Fibroblast of lung (primary cell): ENCODE results near the gene ZBTB16. TPM values are rescaled to one million over a fixed set of nuclear protein-coding genes. Genes with fewer than 3 reads are reported as not detected.

ENCODE experiments used
- DNase-seq, 2 donors: peaks; one replicate each; pipeline versions ENCODE4 v3.0.0 to v3.0.0-alpha.2; 2010; ENCODE audit warnings: low read depth in 2 of 2
- H2AFZ ChIP-seq: 2 replicates; pipeline ENCODE4 v1.5.1; 2012; ENCODE audit warnings: low read length, control low read depth, inconsistent platforms
- H3K27ac ChIP-seq: 2 replicates; pipeline ENCODE4 v1.5.1; 2011; ENCODE audit warnings: low read length, control low read depth; ENCODE audit not compliant: insufficient read depth
- H3K27me3 ChIP-seq: 2 replicates; pipeline ENCODE4 v1.5.1; 2011; ENCODE audit warnings: mild to moderate bottlenecking, low read length; ENCODE audit not compliant: control insufficient read depth, insufficient read depth
- H3K36me3 ChIP-seq: 2 replicates; pipeline ENCODE4 v1.5.1; 2011; ENCODE audit warnings: low read length; ENCODE audit not compliant: control insufficient read depth, insufficient read depth
- H3K4me1 ChIP-seq: 2 replicates; pipeline ENCODE4 v1.5.1; 2011; ENCODE audit warnings: low read length; ENCODE audit not compliant: control insufficient read depth, insufficient read depth; ENCODE audit errors: extremely low read depth
- H3K4me2 ChIP-seq: 2 replicates; pipeline ENCODE4 v1.5.1; 2011; ENCODE audit warnings: low read length, control low read depth; ENCODE audit not compliant: insufficient read depth; ENCODE audit errors: extremely low read depth
- H3K4me3 ChIP-seq, 4 experiments: fragments of 200-600 bp in 1 of 4; sonication (generic) in 1 of 4; replicated peaks in 1 of 4; 2 replicates each; pipeline ENCODE4 v1.5.1; 2011 to 2016; ENCODE audit warnings: low read length in 4 of 4, low read depth in 3 of 4, mild to moderate bottlenecking in 3 of 4, control low read depth in 2 of 4, inconsistent platforms in 1 of 4, mixed read lengths in 1 of 4; ENCODE audit not compliant: insufficient read depth in 1 of 4; ENCODE audit errors: control extremely low read depth in 1 of 4
- H3K79me2 ChIP-seq: 2 replicates; pipeline ENCODE4 v1.5.1; 2012; ENCODE audit warnings: mild to moderate bottlenecking, low read length, inconsistent platforms; ENCODE audit not compliant: control insufficient read depth, insufficient read depth
- H3K9ac ChIP-seq: 2 replicates; pipeline ENCODE4 v1.5.1; 2011; ENCODE audit warnings: mild to moderate bottlenecking, low read length, control low read depth; ENCODE audit not compliant: insufficient read depth
- H3K9me3 ChIP-seq: 2 replicates; pipeline ENCODE4 v1.5.1; 2012; ENCODE audit warnings: low read depth, low read length; ENCODE audit not compliant: control insufficient read depth, insufficient read depth
- H4K20me1 ChIP-seq: 2 replicates; pipeline ENCODE4 v1.5.1; 2011; ENCODE audit warnings: low read length; ENCODE audit not compliant: control insufficient read depth, insufficient read depth; ENCODE audit errors: extremely low read depth
- CTCF ChIP-seq, 2 donors: IDR thresholded peaks in 1 of 2; conservative IDR thresholded peaks in 1 of 2; 1 replicate in 1 of 2; 2 replicates in 1 of 2; pipeline ENCODE4 v1.5.1; 2011 to 2012; ENCODE audit warnings: low read length in 2 of 2, control low read depth in 1 of 2, inconsistent platforms in 1 of 2, low read depth in 1 of 2, mild to moderate bottlenecking in 1 of 2
- EZH2 ChIP-seq: IDR thresholded peaks from 2 replicates; pipeline ENCODE4 v1.5.1; 2012; ENCODE audit warnings: low read length, control low read depth, mild to moderate bottlenecking; ENCODE audit errors: missing control alignments
- polyA plus RNA-seq, 2 donors: library from polyadenylated mRNA; depleted of rRNA in 1 of 2; stranded (reverse) in 1 of 2; unstranded in 1 of 2; fragments of >200 nt; gene quantifications; 2 replicates each; pipeline ENCODE4 v1.2.1, GENCODE V29; 2011 to 2012; ENCODE audit warnings: missing spikeins in 1 of 2
- total RNA-seq: library from RNA; depleted of rRNA; stranded (reverse); fragments of >200 nt; gene quantifications from 2 replicates; pipeline ENCODE4 v1.2.1, GENCODE V29; 2014

ZBTB16 gene
- total and polyA plus RNA-seq, 2 donors (not counting 1 experiment from before 2014, with no cell fraction given) = not detected

DNA sequence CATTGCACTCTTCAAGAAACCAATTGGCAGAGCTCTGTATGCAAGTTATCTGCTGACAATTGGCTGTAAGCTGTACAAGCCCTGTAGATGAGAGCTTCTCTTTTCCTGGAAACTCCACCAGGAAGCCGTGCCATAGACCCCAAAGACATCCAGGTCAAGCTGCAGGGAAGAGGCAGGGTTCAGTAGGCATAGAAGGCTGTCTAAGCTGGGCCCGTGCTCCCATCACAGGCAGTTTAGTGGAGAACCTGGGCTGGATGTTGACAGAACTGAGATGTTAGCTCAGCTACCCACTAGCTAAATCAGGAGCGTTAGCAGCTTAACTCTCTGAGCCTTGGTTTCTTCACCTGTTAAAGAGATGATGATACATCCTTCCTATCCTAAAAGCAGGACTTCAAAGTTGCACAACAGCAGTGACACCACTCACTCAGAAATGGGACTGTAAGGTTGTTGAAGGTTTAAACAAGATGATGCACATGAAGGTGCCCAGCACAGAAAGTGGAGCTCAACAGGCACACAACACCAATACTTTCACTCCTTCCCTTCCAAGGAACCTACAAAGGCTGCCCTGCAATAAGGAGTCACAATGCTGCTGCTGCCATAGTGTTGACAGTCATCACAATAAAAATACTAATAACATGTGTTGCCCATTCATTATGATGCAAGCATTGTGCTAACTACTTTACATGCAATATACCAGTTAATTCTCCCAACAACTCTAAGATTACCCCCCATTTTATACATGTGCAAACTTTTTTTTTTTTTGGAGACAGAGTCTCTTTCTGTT, 115.4 kb downstream of the ZBTB16 start:
- H3K4me3 ChIP-seq = no peak overlapping the region
- no peak overlapping the region for H3K4me2 ChIP-seq
- no peaks in the 10 kb centered on the region for H3K9me3 ChIP-seq
- no peak overlapping the region for H3K9ac ChIP-seq
- no peak overlapping the region for H2AFZ ChIP-seq
- TF ChIP-seq CTCF (conservative IDR thresholded peaks at IDR 0.05 in 1 of 2, IDR thresholded peaks at IDR 0.05 in 1 of 2; ENCODE audit: low read depth in 1 of 2, low read length in 2 of 2) (no peak), EZH2 (no peak)
- no peak overlapping the region for H3K27ac ChIP-seq
- peaks cover 16% of the 10 kb centered on the region for H3K27me3 ChIP-seq
- no peaks in the 10 kb centered on the region for H4K20me1 ChIP-seq
- H3K36me3 ChIP-seq = no peaks in the 10 kb centered on the region
- H3K79me2 ChIP-seq = no peaks in the 10 kb centered on the region
- no peaks in the 10 kb centered on the region for H3K4me1 ChIP-seq
- no peak for DNase-seq

DNA sequence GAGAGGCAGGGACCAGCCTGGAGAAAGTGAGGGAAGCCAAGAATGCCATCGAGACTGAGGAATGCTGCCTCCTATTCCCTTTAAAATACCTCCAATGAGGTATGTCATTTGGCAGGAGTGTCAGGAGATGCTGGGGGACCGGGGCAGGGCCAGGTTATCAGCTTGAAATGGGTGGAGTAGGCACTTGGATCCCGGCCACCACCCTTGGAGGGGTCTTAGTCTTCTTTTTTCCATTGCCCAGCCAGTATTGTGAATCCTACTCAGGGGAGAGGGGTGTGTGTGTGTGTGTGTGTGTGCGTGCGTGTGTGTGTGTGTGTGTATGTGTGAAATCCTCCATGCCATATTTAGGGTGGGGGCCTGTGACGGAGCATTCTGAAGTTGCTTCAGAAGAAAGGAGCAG, 116.2 kb downstream of the ZBTB16 start:
- Histone ChIP-seq H4K20me1 (no peaks in the 10 kb centered on the region), H2AFZ (no peak overlapping the region), H3K4me2 (no peak overlapping the region), H3K27me3 (peaks cover 17% of the 10 kb centered on the region), H3K36me3 (no peaks in the 10 kb centered on the region), H3K9me3 (no peaks in the 10 kb centered on the region), H3K9ac (no peak overlapping the region), H3K4me1 (no peaks in the 10 kb centered on the region), H3K27ac (no peak overlapping the region), H3K4me3 (no peak overlapping the region), H3K79me2 (no peaks in the 10 kb centered on the region)
- no peak for DNase-seq
- TF ChIP-seq CTCF (conservative IDR thresholded peaks at IDR 0.05 in 1 of 2, IDR thresholded peaks at IDR 0.05 in 1 of 2; ENCODE audit: low read depth in 1 of 2, low read length in 2 of 2) = no peak
- TF ChIP-seq EZH2 = no peak

DNA sequence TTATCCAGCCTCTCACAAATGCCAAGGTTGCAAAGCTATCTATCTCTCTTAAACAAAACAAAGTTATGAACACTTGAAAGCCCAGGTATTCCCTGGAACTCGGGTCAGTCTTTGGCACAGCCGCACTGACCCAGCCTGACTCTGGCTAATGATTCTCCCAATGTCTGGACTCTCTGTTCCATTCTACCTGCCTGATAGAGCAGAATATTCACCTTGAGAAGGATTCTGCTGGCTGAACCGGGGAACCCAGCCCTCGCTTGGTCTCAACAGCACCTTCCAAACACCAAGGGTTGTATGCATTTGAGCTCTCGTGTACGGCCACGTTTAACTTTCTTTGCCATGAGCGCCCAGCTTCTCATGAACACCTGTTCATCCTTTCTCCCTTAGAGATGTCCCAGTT, 116.8 kb downstream of the ZBTB16 start:
- Histone ChIP-seq H3K9ac (no peak overlapping the region), H3K27ac (no peak overlapping the region), H2AFZ (no peak overlapping the region), H4K20me1 (no peaks in the 10 kb centered on the region), H3K27me3 (peaks cover 16% of the 10 kb centered on the region), H3K4me2 (no peak overlapping the region), H3K9me3 (no peaks in the 10 kb centered on the region), H3K36me3 (no peaks in the 10 kb centered on the region), H3K4me3 (no peak overlapping the region), H3K4me1 (no peaks in the 10 kb centered on the region), H3K79me2 (no peaks in the 10 kb centered on the region)
- no peak for DNase-seq
- TF ChIP-seq EZH2 = no peak
- TF ChIP-seq CTCF (conservative IDR thresholded peaks at IDR 0.05 in 1 of 2, IDR thresholded peaks at IDR 0.05 in 1 of 2; ENCODE audit: low read depth in 1 of 2, low read length in 2 of 2) = no peak
